ENCODE results near the gene ZC3H18. TPM values are rescaled to one million over a fixed set of nuclear protein-coding genes. Genes with fewer than 3 reads are reported as not detected.
A peak's percentile ranks its signal among the peaks of the same experiment; 100 is the strongest.

The ZC3H18 gene
- total RNA-seq, 2 donors from 2014 or later: 32.6 to 43.7 TPM

DNA sequence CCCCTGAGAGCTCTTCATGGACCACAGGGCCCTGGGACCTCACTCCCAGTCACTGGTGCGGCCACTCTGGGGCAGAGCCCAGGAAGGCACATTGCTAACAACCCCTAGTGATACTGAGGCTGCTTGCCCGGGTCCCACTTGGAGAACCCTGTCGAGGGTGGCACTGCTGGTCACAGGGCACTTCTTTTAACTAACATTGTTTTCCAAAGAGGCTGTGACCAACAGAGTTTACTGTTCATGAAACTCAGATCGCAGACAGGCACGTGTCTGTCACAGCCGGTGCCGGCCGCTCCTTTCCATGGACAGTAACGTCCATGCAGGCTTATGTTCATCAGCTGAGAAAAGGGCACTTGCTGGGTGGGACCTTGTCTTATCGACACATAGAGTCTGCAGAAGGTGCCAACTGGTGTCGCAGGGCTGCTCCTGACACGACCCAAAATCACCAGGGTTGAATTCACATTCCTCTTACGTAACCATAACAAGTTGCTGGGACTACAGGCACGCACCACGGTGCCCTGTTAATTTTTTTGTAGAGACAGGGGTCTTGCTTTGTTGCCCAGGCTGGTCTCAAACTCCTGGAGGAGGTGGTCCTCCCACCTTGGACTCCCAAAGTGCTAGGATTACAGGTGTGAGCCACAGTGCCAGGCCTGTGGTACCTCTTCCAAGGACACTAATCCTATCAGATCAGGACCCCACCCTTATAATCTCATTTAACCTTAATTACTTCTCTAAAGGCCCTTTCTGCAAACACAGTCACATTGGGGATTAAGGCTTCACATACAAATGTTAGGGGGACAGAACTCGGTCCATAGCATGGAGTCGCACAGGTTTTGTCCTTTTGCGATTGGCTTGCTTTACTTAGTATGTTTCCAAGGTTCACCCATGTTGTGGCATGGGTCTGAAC is 1.2 kb upstream of the ZC3H18 start:
- intact Hi-C loops (cut with DNase I, micrococcal nuclease): loop anchor here in 1 of 2 donors (10.0 kb wide), 1 partner anchor 124 kb away; no protein-coding TSS in a partner anchor
- ATAC-seq: no peak
- no peak for DNase-seq

DNA sequence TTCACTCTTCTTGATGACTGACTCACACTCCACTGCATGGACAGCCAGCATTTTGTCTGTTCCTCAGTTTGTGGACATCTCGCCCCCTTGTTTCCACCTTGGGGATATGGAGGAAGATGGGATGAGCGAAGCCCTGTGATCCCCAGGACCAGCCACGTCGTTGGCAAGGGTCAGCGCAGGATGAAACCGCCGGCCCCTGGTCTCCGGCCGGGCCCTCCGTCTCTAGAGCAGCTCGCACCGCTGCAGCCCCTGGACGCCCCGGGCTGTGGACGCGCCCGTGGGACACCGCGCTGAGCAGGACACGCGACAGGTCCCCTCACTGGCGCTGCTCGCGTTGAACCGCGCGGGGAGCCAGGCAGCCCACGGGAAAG is 604 bp upstream of the ZC3H18 start:
- ATAC-seq (peak; percentile 23), DNase-seq (peak in 1 of 2 donors; percentile 42)
- intact Hi-C loops (cut with DNase I, micrococcal nuclease): loop anchor here in 1 of 2 donors (10.0 kb wide), 1 partner anchor 125 kb away; no protein-coding TSS in a partner anchor

DNA sequence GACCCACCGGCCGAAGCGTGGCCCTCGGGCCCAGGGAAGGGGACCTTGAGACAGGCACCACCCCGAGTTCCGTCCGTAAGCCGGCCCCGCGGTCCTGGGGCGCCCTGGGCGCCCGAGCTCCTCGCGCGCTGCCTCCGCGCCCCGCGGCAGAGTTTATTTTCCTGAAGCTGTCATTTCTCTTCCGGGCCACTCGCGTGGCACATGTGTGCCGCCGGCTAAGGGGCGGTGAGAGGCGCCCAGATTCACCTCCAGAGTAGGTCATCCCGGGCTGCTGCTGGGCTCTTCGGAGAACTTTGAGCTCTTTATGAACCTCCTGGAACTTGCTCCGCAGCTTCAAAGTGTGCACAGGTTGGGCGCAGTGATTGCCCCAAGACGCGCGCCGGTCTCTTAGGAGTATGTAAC is 489 bp downstream of the ZC3H18 start:
- intact Hi-C loops (cut with DNase I, micrococcal nuclease): no loop called here
- peak; percentile 44 for ATAC-seq
- DNase-seq: peak in 1 of 2 donors; percentile 46

DNA sequence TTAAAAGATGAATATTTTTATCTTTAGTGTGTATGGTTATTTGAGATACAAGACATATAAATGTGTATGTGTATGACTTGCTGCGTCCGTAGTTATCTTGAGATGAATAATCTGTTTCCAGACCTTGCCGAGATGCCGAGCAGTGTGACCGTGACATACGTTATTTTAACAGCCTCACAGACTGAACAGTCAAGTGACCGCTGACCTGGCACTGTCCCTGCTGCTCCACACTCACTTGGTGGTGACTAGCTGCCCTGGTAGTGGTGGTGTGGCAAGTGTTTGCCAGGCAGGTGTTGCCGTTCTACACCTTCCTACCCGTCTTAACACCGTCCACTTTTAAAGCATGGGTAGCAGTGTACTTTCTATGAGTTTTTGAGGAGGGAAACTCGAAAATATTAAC is 5.0 kb downstream of the ZC3H18 start:
- ATAC-seq: no peak
- no peak for DNase-seq
- intact Hi-C loops (cut with DNase I, micrococcal nuclease): no loop called here

DNA sequence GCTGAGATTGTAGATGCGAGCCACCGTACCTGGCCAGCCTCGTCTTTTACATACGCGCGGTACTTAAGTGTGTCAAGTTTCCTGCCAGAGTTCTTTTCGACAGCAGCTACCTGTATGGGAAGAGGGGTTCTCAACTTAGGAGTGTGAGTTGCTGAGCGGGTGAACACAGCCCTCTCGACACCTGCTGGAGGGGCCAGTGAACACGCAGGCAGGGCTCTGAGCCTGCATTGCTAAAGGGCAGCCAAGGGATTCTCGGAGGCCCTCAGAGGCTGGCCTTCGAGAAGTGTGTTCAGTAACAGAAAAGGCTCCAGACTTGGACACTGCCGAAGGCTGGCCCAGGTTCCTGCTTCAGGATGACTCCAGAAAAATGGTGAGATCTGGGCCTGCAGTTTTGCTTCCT is 6.1 kb downstream of the ZC3H18 start:
- DNase-seq: no peak
- ATAC-seq: no peak
- intact Hi-C loops (cut with DNase I, micrococcal nuclease): no loop called here

DNA sequence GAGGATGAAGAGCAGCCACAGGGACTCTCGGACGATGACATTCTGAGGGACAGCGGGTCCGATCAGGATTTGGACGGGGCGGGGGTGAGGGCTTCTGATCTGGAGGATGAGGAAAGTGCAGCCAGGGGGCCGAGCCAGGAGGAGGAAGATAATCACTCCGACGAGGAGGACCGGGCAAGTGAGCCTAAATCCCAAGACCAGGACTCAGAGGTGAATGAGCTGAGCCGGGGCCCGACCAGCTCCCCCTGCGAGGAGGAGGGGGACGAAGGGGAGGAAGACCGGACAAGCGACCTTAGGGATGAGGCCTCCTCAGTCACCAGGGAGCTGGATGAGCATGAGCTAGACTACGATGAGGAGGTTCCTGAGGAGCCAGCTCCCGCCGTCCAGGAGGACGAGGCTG is 7.0 kb downstream of the ZC3H18 start:
- ATAC-seq: no peak
- intact Hi-C loops (cut with DNase I, micrococcal nuclease): no loop called here
- DNase-seq: no peak

DNA sequence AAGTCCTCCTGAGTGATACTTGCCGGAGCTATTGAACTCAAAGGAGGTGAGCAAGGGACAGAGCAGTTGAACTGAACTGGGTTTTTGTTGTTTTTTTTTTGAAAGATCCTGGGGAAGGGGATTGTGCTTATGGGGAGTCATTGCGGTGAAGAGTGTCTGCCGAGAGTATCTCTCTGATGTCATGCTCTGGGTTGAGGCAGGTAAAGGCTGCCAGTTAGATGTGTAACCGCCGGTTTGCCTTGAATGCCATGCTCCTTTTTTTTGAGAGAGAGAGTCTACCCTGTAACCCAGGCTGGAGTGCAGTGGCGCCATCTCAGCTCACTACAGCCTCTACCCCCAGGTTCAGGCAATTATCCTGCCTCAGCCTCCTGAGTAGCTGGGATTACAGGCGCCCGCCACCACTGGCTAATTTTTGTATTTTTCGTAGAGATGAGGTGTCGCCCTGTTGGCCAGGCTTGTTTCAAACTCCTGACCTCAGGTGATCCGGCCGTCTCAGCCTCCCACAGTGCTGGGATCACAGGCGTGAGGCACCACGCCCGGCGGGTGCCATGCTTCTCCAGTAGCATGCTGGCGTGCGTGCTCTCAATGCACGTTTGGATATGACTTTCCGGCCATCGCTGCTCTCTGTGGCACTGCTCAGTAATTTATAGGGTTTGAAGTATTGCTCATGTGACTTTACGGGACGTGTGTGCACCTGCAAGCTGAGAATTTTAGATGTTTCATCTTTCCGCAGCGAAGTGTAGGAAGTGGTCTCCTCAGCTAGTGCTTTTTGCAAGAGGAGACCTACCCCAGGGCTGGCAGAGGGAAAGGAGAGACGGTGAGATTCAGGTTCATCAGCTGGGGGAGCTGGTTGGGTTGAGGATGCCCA is 8.5 kb downstream of the ZC3H18 start:
- intact Hi-C loops (cut with DNase I, micrococcal nuclease): no loop called here
- ATAC-seq (no peak), DNase-seq (no peak)

DNA sequence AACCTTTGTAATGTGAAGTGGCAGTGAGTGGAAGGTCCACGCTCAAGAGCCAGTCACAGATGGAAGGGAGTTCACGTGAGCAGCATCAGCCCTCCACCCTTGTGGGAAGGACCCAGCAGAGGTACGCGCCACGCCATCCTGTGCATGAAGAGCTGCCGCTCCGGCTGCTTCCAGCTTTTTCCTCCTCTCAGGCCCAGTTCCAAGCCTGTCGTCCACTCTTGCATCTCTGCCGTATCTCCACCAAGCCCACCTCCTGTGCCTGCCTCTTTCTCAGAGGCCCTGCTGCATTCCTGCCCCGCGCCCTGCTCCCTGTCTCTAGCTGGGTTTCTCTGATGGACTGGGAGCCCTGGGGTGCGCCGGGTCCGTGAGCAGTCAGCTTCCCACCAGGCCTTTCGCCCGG is 10.2 kb downstream of the ZC3H18 start:
- DNase-seq (no peak), ATAC-seq (no peak)

DNA sequence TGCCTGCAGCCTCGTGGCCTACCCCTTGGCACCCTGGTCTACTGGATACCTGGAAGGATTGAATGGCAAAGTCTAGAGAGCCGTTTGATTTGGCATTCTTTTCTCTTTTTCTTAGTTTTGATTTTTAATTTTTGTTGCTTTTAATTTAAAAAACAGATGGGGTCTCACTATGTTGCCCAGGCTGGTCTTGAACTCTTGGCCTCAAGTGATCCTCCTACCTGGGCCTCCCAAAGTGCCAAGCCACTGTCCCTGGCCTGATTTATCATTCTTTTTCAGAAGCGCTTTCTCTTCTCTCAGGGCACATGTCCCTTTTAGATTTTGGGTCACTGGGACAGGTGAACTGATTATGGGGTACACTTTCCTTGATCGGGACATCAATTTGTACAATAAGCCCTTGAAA is 10.8 kb downstream of the ZC3H18 start:
- intact Hi-C loops (cut with DNase I, micrococcal nuclease): no loop called here
- ATAC-seq (no peak), DNase-seq (no peak)

More for the DNA sequence above, 10.2 kb downstream of the ZC3H18 start:
- intact Hi-C loops (cut with DNase I, micrococcal nuclease): no loop called here

DNA sequence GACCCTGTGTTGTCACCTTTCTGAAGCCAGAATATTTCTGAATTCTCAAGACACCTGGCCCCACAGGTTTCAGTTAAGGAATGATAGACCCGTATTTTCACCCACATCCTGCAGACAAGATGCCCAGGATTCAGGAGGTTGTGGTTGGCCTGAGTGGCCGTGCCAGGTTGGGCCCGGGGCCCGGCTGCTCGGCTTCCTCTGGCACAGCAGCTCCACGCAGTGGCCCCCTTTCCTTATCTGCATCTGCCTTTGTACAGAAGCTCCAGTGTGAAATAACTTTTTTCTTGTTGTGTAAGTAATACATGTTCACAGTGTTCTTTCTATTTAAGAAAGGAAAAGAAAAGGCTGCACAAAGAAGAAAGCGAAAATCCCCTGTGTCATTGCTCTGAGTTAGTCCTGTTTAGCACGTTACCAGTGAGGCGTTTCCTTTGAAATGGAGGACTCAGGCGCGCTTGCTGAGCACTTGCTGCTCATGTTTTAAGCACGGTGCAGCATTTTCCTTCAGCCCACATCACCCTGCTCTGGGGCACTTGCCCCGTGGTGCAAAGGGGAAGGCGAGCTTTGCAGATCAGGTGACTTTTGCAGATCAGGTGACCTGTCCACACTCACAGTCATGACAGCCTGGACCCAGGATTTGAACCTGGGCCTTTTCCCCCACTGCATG is 12.8 kb downstream of the ZC3H18 start:
- no peak for ATAC-seq
- DNase-seq: no peak
- intact Hi-C loops (cut with DNase I, micrococcal nuclease): no loop called here

DNA sequence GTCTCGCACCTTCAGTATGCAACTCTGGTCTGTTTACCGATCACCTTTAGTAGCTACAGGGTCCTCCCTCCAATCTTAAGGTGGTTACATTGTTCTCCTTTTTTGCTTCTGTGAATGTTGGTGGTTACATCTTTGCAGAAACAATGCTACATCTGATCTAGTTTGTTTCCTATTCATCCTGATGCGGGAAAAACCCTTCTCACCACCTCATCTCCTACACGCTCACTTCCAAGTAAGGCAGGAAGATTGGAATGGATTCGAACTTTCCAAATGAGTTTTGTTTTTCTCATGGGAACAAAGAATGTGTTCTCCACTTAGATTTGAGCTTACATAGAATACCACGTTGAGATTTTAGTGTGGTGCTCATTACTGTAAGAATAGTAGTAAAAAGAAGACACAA is 14.5 kb downstream of the ZC3H18 start:
- intact Hi-C loops (cut with DNase I, micrococcal nuclease): no loop called here
- ATAC-seq (no peak), DNase-seq (no peak)

DNA sequence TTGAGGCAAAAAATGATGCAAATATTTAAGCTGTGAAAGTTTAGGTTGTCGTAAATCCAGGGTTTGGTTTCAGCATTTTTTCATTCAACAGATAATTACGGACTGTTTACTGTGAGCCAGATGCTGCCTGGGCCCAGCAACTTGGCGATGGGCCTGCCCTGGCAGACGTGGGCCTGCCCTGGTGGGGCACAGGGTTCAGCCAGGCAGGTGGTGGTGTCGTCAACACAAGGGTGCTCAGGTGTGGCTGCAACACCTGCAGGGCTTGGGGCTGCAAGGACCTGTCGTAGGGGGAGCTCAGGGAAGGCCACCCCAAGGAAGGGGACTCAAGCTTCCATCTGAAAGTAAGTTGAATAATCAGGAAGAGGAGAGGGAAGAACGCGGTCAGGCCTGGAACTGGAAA is 15.1 kb downstream of the ZC3H18 start:
- intact Hi-C loops (cut with DNase I, micrococcal nuclease): no loop called here
- DNase-seq: no peak
- peak; percentile 35 for ATAC-seq

DNA sequence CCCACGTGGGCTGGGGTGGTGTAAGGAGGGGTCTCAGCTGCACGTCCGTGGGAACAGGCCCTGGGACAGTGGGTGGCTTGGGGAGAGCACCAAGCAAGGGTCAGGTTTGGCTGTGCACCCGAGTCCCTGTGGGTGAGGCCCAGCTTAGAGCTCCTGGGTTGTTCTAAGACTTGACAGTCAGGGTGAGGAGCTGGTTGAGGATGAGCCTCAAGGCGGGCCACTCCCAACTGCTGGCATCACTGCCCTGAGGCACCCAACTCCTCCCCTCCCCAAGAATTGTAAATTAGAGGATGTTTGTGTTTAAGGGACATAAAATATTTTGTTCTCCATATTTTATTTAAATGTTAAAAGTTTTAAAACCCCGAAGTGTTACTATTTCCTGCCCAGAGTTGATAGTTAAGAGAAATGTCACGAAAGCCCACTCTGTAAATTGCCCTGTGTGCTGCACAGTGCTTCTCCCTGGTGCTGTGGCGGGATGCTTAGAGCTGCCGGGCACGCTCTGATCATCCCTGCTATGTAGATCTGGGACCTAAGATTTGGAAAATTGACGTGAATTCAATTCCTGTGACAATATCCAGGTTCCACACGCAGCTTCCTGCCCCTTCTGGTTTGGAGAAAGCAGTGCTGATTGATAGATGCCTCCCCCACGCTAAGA is 15.9 kb downstream of the ZC3H18 start:
- DNase-seq (no peak), ATAC-seq (no peak)
- intact Hi-C loops (cut with DNase I, micrococcal nuclease): no loop called here

DNA sequence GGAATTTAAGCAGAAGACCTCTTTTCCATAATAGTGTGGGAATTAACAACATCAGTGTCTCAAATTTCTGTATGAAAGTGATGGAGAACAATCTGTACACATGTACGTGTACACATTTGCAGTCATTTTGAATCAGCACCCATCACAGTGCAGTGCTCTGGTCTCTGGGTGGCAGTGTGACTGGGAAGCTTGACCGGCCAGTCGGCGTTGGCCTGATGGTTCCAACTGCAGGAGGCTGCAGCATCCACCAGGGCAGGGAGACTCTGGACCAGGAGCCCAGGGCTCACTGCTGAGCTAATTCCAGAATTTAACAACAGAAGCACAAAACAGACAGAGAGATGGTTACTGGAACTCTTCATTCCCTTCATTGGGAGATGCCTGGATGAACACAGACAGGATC is 17.9 kb downstream of the ZC3H18 start:
- ATAC-seq (no peak), DNase-seq (no peak)
- intact Hi-C loops (cut with DNase I, micrococcal nuclease): no loop called here

DNA sequence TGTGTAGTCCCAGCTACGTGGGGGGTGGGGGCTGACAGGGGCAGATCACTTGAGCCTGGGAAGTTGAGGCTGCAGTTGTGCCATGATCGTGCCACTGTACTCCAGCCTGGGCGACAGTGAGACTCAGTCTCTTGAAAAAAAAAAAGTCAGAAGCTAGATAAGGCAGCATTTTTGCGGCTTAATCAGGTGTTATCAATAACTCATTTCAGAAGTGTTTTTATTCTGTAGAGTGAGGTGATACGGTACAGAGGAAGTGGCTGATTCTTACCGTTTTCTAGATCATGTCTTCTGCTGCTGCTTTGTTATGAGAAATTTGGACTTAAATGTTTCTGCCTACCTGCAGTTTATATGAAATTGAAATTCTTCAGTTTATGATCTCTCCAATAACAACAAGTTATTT is 18.6 kb downstream of the ZC3H18 start:
- ATAC-seq (no peak), DNase-seq (no peak)
- intact Hi-C loops (cut with DNase I, micrococcal nuclease): no loop called here

DNA sequence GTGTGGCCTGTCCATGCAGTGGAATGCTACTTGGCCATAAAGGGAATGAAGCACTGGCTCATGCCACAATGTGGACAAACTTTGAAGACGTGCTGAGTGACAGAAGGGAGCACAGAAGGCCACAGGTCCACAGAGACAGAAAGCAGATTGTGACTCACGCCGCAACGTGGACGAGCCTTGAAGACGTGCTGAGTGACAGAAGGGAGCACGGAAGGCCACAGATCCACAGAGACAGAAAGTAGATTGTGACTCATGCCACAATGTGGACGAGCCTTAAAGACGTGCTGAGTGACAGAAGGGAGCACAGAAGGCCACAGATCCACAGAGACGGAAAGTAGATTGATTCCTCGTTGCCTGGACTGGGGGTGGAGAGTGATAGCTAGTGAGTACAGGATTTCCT is 19.2 kb downstream of the ZC3H18 start:
- intact Hi-C loops (cut with DNase I, micrococcal nuclease): no loop called here
- ATAC-seq (no peak), DNase-seq (no peak)

DNA sequence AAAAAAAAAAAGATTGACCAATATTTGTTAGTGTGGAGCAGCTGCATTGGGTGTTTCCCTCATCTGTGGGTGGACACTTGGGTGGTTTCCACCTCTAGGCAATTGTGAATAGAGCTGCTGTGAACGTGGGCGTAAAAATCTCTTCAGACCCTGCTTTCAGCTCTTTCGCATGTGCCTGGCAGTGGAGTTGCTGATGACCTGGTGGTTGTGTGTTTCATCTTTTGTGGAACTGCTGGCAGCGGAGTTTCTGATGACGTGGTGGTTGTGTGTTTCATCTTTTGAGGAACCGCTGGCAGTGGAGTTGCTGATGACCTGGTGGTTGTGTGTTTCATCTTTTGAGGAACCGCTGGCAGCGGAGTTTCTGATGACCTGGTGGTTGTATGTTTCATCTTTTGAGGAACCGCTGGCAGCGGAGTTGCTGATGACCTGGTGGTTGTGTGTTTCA is 21.4 kb downstream of the ZC3H18 start:
- no peak for ATAC-seq
- DNase-seq: peak in 1 of 2 donors; percentile 38

DNA sequence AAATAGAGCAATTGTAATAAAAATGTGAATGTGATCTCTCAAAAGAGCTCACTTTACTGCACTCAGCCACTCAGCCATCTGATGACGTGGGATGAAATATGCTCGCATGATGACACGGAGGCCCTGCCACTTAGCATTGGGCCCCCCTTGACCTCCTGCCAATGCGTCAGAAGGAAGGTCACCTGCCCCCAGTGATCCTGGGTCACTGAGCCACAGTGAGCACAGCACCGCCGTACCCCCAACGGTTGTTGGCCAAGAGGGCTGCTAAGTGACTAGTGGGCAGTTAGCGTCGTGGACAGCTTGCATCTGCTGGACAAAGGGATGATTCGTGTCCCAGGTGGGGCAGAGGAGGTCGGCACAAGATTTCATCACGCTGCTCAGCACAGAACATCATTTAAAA is 22.9 kb downstream of the ZC3H18 start:
- ATAC-seq (no peak), DNase-seq (no peak)
- intact Hi-C loops (cut with DNase I, micrococcal nuclease): no loop called here

More for the DNA sequence above, 21.4 kb downstream of the ZC3H18 start:
- intact Hi-C loops (cut with DNase I, micrococcal nuclease): no loop called here

DNA sequence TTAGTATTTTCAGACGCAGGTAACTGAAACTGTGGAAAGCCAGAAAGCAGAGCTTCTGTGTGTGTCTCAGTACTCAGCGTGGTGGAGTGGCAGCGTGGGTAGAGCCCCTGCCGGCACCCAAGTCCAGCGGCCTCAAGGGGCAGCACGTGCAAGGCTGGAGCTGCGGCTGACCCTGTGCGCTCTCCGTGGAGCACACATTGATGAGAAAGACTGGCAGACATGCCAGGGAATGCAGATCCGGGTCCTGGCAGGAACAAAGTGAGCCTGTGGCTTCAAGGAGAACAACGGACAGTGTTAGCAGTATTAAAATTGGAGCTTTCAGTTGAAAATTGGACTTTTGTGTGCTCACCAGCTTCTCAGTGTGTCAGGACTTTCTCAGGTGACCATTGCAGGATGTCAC is 23.3 kb downstream of the ZC3H18 start:
- no peak for DNase-seq
- intact Hi-C loops (cut with DNase I, micrococcal nuclease): no loop called here
- no peak for ATAC-seq

Measured in left colon (tissue), 2 donors.